Activated CD8-positive, alpha-beta memory T cell treated with anti-CD3 and anti-CD28 coated beads for 4 hours (primary cell): ENCODE measurements around the gene TXNDC5.
"Not testable (repeated sequence)": the region's sequence is repeated elsewhere in the genome, so short reads cannot be mapped to it uniquely, and the experiment has no call there.

Experiments
- DNase-seq, 2 donors: peaks; one replicate each; pipeline ENCODE4 v3.0.0-alpha.2; 2020; ENCODE audit warnings: low read depth in 2 of 2

TXNDC5 gene

GRCh38 chr6:7897461-7898192 is 13.0 kb downstream of the TXNDC5 start:
- DNase-seq, result no peak

- DNase-seq, result no peak
Measured at GRCh38 chr6:7896465-7896987, 14.1 kb downstream of the TXNDC5 start.

GRCh38 chr6:7895125-7895423 is 15.5 kb downstream of the TXNDC5 start:
- no peak for DNase-seq

- no peak for DNase-seq
Measured at GRCh38 chr6:7894262-7895124, 16.1 kb downstream of the TXNDC5 start.

GRCh38 chr6:7893342-7893741 is 17.2 kb downstream of the TXNDC5 start:
- no peak for DNase-seq

- DNase-seq, result not testable (repeated sequence)
Measured at GRCh38 chr6:7892367-7892766, 18.2 kb downstream of the TXNDC5 start.

GRCh38 chr6:7891078-7891872 is 19.3 kb downstream of the TXNDC5 start:
- no peak for DNase-seq

GRCh38 chr6:7888587-7889357 is 21.8 kb downstream of the TXNDC5 start:
- DNase-seq, result no peak

GRCh38 chr6:7887278-7887991 is 23.2 kb downstream of the TXNDC5 start:
- DNase-seq, result no peak

GRCh38 chr6:7886132-7886531 is 24.5 kb downstream of the TXNDC5 start:
- DNase-seq, result no peak

GRCh38 chr6:7883381-7883780 is 27.2 kb downstream of the TXNDC5 start:
- no peak for DNase-seq

- DNase-seq, result no peak
Measured at GRCh38 chr6:7882505-7883257, 27.9 kb downstream of the TXNDC5 start.

GRCh38 chr6:7881765-7882500 is 28.7 kb downstream of the TXNDC5 start:
- DNase-seq, result no peak

- DNase-seq, result no peak
Measured at GRCh38 chr6:7880718-7881107, 29.9 kb downstream of the TXNDC5 start.

- no peak for DNase-seq
Measured at GRCh38 chr6:7879980-7880717, 30.4 kb downstream of the TXNDC5 start.

GRCh38 chr6:7879579-7879978 is 31.0 kb downstream of the TXNDC5 start:
- no peak for DNase-seq

- DNase-seq, result no peak
Measured at GRCh38 chr6:7879043-7879442, 31.5 kb downstream of the TXNDC5 start.

- DNase-seq, result no peak
Measured at GRCh38 chr6:7878401-7878964, 32.1 kb downstream of the TXNDC5 start.
